CD4-positive, alpha-beta T cell treated with Interleukin-15 for 4 hours (primary cell): ENCODE results near the gene CPLX1.

Experiments used
- DNase-seq: peaks from one replicate; pipeline ENCODE4 v3.0.0-alpha.2; 2020; ENCODE audit warnings: low spot score

CPLX1 gene

DNA sequence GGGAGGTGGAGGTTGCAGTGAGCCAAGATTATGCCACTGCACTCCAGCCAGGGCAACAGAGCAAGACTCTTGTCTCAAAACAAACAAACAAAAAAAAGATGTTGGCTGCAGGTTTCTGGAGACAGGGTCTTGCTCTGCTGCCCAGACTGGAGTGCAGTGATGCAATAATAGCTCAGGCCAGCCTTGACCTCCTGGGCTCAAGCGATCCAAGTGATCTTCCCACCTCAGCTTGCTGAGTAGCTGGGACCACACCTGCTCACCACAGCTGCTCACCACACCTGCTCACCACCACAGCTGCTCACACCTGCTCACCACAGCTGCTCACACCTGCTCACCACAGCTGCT lies 29.9 kb upstream of the CPLX1 start:
- DNase-seq, result no peak

DNA sequence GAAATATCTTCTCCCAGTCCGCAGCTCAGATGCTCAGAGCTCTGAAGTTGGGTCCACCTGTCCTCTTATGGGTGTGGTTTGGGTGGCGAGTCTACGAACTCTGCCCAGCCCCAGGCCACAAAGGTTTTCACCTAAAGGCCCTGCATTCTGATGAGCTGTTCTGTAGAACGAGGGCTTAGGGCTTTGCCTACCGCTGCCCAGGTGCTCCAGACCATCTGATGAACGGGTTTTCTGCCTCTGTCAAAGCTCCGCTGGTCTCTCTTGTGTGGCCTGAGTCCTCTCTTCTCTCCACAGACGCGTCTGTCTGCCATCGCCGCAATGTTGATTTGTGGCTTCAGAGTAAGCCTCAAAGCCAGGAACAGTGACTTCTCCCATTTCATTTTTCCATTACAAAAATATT lies 28.4 kb upstream of the CPLX1 start:
- no peak for DNase-seq

DNA sequence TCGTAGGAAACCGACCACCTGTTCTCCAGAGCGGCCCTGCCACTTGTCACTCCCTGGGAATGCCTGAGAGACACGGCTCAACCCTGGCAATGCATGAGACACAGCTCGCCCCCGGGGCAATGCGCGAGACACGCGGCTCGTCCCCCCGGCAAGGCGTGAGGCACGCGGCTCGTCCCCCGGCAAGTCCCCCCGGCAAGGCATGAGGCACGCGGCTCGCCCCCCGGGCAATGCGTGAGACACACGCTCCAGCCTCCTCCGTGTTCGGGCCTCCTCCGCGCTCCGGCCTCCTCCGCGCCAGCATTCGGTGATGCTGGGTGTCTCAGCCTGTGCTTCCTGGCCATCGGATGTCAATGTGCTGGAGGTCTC lies 27.5 kb upstream of the CPLX1 start:
- no peak for DNase-seq

DNA sequence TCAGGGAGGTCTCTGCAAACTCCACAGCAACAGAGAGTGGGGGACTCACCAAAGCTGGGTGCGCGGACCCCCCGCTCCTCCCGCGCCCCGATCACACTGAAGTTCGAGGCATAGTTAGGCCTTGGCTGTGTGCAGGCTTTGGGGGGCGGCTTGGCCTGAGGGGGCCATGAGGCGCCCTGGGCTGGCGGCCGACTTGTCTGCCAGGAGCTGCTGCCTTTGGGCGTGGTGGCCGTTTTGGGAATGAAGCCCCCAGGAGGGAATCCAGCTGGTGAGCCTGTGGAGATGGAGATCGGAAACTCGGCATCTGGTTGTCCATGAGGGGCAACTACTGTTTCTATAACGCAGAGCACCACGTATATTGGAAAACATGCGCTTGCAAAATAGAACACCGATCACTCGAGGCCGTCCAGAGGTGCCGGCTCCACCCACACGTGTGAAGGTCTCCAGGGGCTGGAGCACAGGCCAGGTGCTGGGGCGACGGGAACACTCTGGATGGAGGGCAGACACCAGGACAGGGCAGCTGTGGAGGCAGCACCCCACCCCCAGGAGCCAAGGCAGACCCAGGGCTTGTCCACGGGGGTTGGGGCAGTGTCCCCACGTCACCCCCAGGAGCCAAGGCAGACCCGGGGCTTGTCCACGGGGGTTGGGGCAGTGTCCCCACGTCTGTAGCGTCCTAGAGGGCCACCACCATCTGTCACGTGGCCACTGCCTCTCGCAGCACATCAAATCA lies 25.9 kb upstream of the CPLX1 start:
- no peak for DNase-seq

DNA sequence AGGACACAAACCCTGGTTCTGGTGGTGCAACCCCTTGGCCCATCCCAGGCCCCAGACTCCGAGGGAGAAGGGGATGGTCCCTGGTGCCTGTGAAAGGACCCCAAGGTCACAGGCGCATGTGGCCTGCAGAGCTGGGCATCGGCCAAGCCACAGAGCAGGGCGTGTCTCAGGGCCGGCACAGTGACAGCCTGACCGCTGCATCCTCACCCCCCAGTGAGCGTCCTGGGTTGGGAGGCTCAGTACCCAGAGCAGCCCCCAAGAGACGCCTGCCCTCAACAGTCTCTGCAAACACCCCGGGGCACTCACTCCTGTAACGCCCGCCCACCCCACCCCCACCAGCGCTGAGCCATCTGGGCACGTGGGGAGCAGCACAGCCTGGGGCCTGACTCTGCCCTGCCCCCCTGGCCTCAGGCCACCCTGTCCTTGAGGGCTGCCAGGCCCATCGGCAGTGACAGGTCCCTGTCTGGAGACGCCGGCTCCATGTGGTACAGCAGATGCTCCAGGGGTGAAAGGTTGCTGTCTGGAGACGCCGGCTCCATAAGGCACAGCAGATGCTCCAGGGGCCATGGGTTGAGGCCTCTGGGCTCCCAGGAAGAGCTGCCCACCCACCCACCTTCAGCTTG lies 24.5 kb upstream of the CPLX1 start:
- no peak for DNase-seq

DNA sequence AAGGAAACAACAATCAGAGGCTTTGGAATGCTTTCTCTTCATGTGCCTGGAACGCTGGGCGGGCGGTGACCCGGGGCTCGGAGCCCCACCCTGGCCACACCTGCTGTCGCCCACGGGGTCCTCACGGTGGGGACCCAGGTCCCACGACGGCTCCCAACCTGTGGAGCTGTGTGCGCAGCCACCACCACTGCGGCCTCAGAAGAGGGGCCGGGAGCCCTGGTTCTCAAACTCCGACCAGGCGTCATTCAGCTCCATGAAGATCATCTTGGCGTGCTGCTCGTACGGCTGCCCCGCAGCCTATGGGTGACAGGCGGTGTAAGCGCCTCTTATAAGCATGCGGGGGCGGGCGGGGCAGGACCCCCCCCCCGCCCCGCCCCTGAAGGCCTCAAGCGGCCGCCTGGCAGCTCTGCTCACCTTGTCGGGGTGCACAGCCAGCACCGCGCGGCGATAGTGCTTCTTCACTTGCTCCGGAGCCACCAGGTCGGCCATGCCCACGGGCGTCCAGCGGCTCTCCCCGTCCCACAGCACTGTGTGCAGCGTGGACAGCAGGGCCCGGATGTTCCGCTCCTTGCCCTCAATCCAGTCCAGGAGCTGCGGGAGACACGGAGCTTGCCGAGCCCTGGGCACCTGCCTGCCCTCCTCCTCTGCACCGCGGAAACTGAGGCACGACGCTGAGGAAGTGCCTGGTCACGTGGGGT lies 23.7 kb upstream of the CPLX1 start:
- no peak for DNase-seq

DNA sequence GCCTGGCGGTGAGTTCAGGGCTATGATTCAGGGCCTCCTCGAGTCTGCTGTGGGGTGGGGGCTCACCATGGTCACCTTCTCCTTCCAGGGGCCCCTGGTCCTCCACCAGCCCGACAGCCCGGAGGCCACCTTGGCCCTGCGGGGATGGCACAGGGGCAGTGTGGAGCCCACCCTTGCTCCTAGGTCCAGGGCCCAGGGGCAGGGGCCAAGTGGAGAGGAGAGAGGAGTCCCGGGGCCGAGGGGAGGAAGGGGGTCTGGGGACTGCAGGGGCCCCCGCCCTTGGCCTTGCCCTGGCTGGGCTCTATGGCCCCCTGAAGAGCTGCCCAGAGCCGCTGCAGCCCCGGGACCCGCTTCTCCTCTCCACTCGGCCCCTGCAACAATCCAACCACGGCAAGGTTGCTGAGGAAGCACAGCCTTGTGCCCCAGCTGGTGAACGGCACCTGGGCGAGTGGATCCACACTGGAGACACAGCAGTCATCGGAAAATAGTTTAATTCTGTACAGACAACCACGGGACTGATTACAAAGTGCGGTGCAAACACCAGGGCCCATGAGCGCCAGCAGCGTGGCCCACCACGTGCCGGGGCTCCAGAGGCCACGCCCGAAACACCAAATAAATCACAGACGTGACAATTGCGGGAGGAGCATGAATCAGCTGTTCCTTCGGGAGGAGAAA lies 23.0 kb upstream of the CPLX1 start:
- no peak for DNase-seq

DNA sequence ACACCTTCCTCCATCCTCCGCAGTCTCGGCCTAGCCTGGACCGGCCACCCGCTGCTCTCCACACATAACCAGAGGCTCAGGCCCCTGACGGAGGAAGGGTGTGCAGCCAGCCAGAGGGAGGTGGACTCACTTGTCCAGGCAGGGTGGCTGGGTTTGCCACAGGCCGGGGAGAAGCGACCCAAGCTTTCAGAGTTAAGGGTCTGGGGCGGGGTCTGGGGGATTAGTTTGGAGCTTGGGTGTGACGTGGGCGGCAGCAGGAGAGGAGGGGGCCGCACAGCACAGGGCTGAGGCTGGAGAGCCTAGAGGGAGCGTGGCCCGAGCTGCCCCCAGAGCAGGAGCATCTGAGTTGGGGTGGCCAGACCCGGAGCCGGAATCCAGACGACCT lies 22.4 kb upstream of the CPLX1 start:
- no peak for DNase-seq

DNA sequence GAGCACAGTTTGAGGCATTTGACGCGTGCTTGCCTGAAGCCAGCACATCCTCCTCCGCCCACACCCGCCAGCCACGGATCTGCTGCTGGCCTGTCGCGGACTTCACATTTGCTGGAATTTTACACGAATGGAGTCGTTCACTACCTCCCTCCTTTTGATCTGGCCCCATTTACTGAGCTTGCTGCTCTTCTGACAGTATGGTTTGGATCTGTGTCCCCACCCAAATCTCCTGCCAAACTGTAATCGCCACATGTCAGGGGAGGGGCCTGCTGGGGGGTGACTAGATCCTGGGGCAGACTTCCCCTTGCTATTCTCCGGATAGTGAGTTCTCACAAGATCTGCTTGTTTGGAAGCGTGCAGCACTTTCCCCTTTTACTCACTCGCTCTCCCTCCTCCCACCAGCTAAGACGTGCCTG lies 19.9 kb upstream of the CPLX1 start:
- DNase-seq, result no peak

DNA sequence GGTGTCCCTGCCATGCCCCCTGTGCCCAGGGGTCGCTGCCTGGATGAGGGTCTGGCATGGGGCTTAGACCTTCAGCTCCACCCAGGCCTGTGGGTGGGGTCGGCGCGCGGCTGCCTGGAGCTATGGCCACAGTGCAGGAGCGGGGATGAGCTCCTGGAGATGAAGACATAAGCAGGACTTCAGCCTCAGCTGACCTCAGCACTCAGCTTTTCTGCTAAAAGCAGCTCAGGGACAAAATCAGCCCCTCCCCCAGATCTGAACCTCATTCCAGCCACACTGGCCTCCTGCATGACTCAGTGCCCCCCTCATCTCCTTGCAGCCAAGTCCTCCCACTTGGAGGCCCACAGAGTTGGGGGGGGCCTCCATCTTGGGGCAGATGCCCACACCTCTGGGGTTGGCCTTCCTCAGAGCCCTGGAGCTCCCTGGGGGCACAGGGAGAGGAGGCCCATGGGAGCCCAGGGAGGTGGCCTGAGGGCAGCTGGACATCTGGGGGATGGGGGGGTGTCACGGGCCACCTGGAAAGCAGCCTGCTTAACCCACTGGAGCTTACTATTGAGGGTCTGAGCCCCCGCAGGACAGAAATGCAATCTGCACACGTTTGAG lies 19.4 kb upstream of the CPLX1 start:
- DNase-seq, result no peak

DNA sequence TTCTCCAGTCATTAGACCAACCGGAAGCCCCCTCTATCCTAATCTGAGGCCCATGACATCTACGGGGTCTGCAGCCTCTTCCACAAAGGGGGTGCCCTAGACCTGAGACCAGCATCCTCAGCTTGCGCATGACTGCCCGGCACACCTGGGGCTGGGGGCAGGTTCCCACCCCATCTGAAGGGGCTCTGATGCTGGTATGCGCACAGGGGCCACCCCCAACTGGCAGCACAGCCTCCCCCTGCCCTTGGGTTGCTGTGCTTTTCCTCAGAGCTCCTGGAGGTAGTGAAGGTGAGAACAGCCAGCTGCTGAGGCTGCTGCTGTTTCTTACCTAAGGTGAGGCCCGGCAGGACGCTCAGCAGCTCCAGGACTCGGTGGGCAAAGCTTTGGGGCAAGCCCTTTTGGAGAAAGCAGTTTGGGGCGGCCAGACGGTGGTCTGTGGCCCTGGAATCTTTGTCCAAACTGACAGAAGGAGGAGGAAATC lies 18.9 kb upstream of the CPLX1 start:
- no peak for DNase-seq

DNA sequence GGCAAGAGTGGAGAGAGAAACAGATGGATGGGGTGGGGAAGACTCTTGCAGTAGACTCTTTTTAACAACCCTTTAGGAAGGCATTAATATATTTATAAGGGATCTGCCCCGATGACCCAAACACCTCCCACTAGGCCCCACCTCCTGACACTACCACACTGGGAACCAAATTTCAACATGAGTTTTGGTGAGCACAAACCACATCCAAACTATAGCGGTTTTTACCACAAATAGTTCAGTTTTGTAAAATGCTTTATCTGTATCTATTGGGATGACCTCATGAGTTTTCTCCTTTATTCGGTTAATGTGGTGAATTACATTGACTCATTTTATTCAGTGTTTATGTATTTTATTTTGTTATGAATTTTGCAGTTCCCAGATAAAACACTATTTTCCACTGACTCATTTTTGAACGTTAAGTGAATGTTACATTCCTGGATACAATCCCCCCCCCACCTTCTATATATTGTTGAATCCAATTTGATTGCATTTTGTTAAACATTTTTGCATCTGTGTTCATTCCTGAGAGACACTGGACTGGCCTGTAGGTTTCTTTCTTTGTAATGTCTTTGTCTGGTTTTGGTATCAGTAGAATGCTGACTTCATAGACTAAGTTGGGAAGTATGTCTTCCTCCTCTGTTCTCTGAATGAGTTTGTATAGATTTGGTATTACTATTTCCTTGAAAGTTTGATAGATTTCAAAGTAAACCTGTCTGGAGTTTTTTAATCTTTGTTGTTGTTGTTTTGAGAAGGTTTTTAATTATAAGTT lies 13.9 kb upstream of the CPLX1 start:
- DNase-seq, result no peak

DNA sequence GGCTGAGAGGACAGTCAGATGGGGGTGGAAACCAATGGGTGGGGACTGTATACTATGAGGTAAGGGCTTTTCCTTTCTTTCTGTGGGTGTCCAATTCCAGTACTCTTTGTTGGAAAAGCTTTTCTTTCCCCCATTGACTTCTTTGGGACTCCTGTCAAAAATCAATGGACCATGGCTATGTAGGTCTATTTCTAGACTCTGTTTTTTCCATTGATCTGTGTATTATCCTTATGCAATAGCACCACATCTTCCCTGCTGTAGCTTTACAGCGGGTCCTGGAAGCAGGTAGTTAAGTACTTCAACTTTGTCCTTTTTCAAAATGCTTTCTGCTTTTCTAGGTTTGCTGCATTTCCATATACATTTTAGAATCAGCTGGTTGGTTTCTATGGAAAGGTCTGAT lies 11.8 kb upstream of the CPLX1 start:
- no peak for DNase-seq

DNA sequence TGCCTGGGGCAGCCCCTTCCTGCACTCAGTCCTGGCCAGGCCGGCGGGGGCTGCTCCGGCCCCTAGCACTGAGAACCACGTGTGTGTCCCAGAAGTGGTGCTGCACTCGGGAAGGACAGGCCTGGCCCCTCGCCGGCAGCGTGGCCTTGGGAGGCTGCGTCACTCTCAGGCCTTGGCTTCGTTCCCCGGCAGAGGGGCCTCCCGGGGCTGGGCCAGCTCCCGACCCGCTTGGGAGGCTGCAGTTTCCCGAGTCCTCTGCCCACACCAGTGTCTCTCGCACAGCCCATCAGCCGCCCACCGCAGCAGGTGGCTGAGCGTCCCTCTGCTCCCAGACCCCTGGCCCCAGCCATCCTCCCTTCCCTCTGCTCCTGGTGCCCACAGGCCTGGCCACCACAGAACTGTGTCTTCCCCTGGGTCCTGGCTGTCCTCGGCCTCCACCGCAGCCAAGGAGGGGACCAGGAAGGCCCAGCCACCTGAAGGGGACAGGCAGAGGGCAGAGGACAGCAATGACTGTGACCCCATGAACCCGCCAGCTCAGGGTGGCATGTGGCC lies 10.9 kb upstream of the CPLX1 start:
- DNase-seq, result no peak

DNA sequence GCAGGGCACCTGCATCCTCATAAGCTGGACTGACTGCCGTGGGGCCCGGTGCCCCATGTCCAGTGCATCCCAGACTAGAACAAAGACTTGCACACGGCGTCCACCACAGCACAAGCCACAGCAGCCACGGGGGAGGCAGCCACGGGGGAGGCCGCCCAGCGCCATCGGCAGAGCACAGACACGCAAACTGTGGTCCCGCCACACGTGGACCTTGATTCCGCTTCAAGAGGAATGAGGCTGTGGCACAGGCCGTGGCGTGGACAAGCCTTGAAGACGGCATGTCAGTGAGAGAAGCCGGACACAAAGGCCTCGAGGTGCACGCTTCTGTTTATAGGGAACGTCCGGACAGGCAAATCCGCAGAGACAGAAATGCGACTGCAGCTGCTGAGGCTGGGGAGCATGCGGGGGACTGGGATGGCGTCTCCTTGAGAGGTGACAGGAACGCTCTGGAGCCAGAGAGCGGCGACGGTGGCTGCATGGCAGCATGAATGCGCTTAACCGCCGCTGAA lies 10.1 kb upstream of the CPLX1 start:
- no peak for DNase-seq

DNA sequence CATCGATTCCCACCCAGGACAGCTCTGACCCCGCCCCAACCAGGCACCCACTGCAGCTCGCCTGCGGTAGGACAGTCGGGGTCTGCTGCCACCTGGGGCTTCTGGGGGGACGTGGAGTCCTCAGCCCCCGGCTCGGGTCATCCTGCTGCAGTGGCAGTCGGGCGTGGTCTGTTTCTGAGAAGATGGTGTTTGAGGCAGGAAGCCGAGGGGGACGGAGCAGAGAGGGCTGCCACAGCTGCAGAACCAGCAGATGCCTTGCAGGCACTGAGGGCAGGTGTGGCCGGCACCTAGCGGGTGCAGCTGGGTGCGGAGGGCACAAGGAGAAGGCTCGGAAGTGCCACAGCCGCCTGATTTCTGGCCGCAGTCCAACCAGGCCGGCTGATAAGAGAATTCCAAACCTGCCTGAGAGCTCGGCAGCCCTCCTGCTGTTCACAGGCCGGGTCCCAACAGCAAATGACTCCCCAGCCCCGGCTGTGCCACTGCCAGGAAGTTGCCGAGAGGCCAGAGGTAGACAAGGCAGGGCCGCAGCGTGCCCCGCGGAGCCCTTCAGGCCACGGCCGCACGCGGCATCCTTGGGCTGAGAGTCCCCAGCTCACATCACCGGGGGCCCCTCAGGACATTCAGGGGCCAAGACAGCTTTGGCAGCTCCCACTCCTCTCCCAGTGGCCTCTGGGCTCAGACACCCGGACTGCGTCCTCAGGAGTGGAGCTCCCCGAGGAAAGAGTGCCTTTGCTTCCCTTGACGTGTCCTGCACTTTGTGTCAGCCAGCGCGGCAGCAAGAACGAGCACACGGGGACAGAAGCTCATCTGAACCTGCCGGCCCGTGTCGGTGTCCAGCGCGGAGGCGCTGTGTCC lies 9.4 kb upstream of the CPLX1 start:
- no peak for DNase-seq

DNA sequence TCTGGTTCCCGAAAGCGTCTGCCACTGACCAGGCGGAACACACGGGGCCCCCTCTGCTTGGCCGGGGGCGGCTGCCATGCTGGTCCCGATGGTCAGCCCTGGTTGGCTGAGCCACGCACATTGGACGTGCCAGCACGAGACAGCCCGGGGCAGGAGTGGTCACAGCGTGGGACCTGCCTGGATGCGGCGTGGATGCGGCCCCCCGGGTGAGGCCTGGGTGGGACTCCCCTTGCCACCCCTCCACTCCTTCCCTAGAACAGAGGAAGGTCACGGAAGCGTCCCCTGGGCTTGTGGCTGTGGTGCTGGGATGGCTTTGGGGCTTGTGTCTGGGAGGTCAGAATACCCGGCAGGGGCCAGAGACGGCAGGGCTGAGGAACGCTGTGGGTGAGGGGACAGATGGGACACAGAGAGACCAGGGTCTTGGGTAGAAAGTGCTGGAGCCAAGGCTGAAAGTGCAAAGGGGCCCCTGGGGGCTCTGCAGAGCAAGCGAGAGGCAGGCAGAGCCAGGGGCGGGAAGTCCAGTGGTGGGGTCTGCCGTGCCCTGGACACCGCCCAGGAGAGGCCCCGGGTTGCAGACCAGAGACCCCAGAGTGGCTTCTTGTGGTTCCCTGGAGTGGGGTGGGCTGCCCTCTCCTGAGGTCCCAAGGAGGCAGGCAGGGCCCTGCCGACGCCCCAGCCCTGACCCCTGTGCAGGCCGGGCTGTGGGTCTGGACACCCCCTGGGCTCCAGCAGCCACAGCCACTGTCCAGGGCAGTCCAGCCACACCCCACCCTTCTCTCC lies 8.6 kb upstream of the CPLX1 start:
- no peak for DNase-seq

DNA sequence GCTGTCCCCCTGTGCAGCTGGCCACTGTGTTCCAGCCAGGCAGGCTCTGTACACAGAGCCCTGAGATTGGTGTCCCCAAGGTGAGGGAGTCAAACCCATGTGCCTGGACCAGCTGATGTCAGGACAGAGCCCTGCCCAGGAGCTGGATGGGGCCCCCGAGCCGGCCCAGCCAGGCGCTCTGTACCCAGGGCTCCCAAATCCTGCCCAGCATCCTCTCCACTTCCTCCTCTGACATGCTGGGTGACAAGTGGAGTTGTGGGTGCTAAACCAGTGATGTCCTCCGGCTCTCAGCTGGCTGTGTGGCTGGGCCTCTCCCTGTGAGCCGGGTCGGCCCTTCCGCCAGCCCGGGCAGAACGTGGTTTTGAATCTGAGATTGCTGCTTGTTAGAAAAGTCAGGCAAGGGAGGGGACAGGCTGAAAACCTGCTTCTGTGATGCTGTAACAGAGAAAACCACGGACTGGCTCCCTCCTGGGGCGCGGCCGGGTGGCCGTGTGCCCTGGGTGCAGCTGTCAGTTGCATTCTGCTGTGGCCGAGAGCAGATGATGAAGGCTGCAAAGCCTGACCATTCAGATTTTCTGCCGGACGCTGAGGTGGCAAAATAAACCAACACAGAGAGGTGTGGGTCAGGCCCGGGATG lies 7.9 kb upstream of the CPLX1 start:
- no peak for DNase-seq

DNA sequence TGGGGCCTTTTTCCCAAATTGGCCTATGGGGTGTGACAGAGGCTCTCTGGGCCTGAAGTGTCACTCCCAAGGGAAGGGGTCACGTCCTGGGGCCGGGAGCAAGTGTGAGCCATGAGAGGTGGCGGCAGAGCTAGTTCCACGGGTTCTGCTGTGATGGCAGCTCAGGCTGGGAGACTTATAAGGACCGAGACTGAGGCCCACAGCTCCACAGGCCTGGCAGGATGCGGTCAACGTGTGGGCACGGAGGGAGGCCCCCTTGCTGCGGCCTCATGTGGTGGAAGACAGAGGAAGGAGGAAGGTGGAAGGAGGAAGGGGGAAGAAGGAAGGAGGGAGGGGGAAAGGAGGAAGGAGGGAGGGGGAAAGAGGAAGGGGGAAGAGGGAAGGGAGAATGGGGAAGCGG lies 7.2 kb upstream of the CPLX1 start:
- DNase-seq, result no peak
